Measurements from ENCODE around the gene CD9.

Gene CD9

GRCh38 chr12:6237830-6238229, 37.6 kb downstream of the CD9 start:
- no peak overlapping the region for H3K27ac ChIP-seq (ENCODE audit: low read depth, low read length)
- H3K4me1 ChIP-seq (ENCODE audit: control insufficient read depth in 1 of 2, insufficient read depth in 2 of 2, low read length in 2 of 2): peaks cover 0 to 6% of the 10 kb centered on the region in 2 experiments
- H3K14ac ChIP-seq (ENCODE audit: low read length): no peak overlapping the region
- H2BK5ac ChIP-seq (ENCODE audit: low read depth, low read length, poor library complexity): no peak overlapping the region
- no peak overlapping the region for H3K4ac ChIP-seq (ENCODE audit: low read depth, low read length)
- no peak overlapping the region for H3K4me3 ChIP-seq (ENCODE audit: low read depth, low read length)
- H3K27me3 ChIP-seq (ENCODE audit: insufficient read depth, low read length): no peaks in the 10 kb centered on the region
- no peak overlapping the region for H4K8ac ChIP-seq (ENCODE audit: low read depth, low read length)
- H3K9ac ChIP-seq (ENCODE audit: low read length): no peak overlapping the region
- H3K79me2 ChIP-seq (ENCODE audit: control insufficient read depth, insufficient read depth, low read length, poor library complexity): no peaks in the 10 kb centered on the region
- no peak overlapping the region for H3K23ac ChIP-seq (ENCODE audit: low read length)
- peaks cover 54 to 56% of the 10 kb centered on the region in 2 experiments for H3K36me3 ChIP-seq (ENCODE audit: control insufficient read depth in 1 of 2, insufficient read depth in 2 of 2, low read length in 2 of 2)
- no peak overlapping the region for H3K18ac ChIP-seq (ENCODE audit: low read length)
- no peaks in the 10 kb centered on the region for H3K9me3 ChIP-seq (ENCODE audit: insufficient read depth, low read depth, low read length)
- no peak overlapping the region for H2AK5ac ChIP-seq (ENCODE audit: low read length)
- H4K91ac ChIP-seq (ENCODE audit: low read depth, low read length): no peak overlapping the region
- no peak overlapping the region for H3K4me2 ChIP-seq (ENCODE audit: low read length)
- peaks cover 2% of the 10 kb centered on the region for H3K79me1 ChIP-seq (ENCODE audit: low read length)
- no CpG with 5 or more reads among the region's 1 CpG for WGBS (ENCODE audit: extremely low coverage, insufficient coverage, insufficient read length)
- H2BK120ac ChIP-seq (ENCODE audit: insufficient read depth, low read length, poor library complexity): no peak overlapping the region
- no peak overlapping the region for H2BK12ac ChIP-seq (ENCODE audit: low read length)
- H4K12ac ChIP-seq (ENCODE audit: low read depth, low read length): no peak overlapping the region
- no peak overlapping the region for H2AFZ ChIP-seq (ENCODE audit: insufficient read depth, low read length, poor library complexity)
- no peak for DNase-seq

GRCh38 chr12:6238875-6239274, 38.7 kb downstream of the CD9 start:
- H3K4ac ChIP-seq (ENCODE audit: low read depth, low read length): no peak overlapping the region
- H2AFZ ChIP-seq (ENCODE audit: insufficient read depth, low read length, poor library complexity): no peak overlapping the region
- no CpG with 5 or more reads among the region's 3 CpGs for WGBS (ENCODE audit: extremely low coverage, insufficient coverage, insufficient read length)
- H3K14ac ChIP-seq (ENCODE audit: low read length): no peak overlapping the region
- H4K8ac ChIP-seq (ENCODE audit: low read depth, low read length): no peak overlapping the region
- no peak overlapping the region for H2AK5ac ChIP-seq (ENCODE audit: low read length)
- no peak overlapping the region for H3K18ac ChIP-seq (ENCODE audit: low read length)
- H2BK120ac ChIP-seq (ENCODE audit: insufficient read depth, low read length, poor library complexity): no peak overlapping the region
- H3K9ac ChIP-seq (ENCODE audit: low read length): no peak overlapping the region
- peaks cover 44 to 46% of the 10 kb centered on the region in 2 experiments for H3K36me3 ChIP-seq (ENCODE audit: control insufficient read depth in 1 of 2, insufficient read depth in 2 of 2, low read length in 2 of 2)
- no peak overlapping the region for H3K4me3 ChIP-seq (ENCODE audit: low read depth, low read length)
- no peaks in the 10 kb centered on the region for H3K9me3 ChIP-seq (ENCODE audit: insufficient read depth, low read depth, low read length)
- H4K91ac ChIP-seq (ENCODE audit: low read depth, low read length): no peak overlapping the region
- peaks cover 0 to 4% of the 10 kb centered on the region in 2 experiments for H3K4me1 ChIP-seq (ENCODE audit: control insufficient read depth in 1 of 2, insufficient read depth in 2 of 2, low read length in 2 of 2)
- no peaks in the 10 kb centered on the region for H3K27me3 ChIP-seq (ENCODE audit: insufficient read depth, low read length)
- H2BK12ac ChIP-seq (ENCODE audit: low read length): no peak overlapping the region
- H2BK5ac ChIP-seq (ENCODE audit: low read depth, low read length, poor library complexity): no peak overlapping the region
- no peak overlapping the region for H3K4me2 ChIP-seq (ENCODE audit: low read length)
- H3K79me1 ChIP-seq (ENCODE audit: low read length): peaks cover 2% of the 10 kb centered on the region
- DNase-seq: no peak
- no peak overlapping the region for H3K23ac ChIP-seq (ENCODE audit: low read length)
- H4K12ac ChIP-seq (ENCODE audit: low read depth, low read length): no peak overlapping the region
- H3K27ac ChIP-seq (ENCODE audit: low read depth, low read length): no peak overlapping the region
- H3K79me2 ChIP-seq (ENCODE audit: control insufficient read depth, insufficient read depth, low read length, poor library complexity): no peaks in the 10 kb centered on the region

GRCh38 chr12:6241495-6241894, 41.3 kb downstream of the CD9 start:
- Histone ChIP-seq H2AK5ac (ENCODE audit: low read length) (no peak overlapping the region), H3K18ac (ENCODE audit: low read length) (no peak overlapping the region), H3K14ac (ENCODE audit: low read length) (no peak overlapping the region), H3K79me2 (ENCODE audit: control insufficient read depth, insufficient read depth, low read length, poor library complexity) (no peaks in the 10 kb centered on the region), H2BK120ac (ENCODE audit: insufficient read depth, low read length, poor library complexity) (peak overlapping the region; percentile 39), H4K8ac (ENCODE audit: low read depth, low read length) (no peak overlapping the region), H3K4me3 (ENCODE audit: low read depth, low read length) (no peak overlapping the region), H3K4me2 (ENCODE audit: low read length) (no peak overlapping the region), H4K91ac (ENCODE audit: low read depth, low read length) (no peak overlapping the region), H2AFZ (ENCODE audit: insufficient read depth, low read length, poor library complexity) (no peak overlapping the region), H4K12ac (ENCODE audit: low read depth, low read length) (no peak overlapping the region), H2BK5ac (ENCODE audit: low read depth, low read length, poor library complexity) (no peak overlapping the region), H3K9me3 (ENCODE audit: insufficient read depth, low read depth, low read length) (no peaks in the 10 kb centered on the region), H3K23ac (ENCODE audit: low read length) (no peak overlapping the region), H3K9ac (ENCODE audit: low read length) (no peak overlapping the region), H2BK12ac (ENCODE audit: low read length) (peak overlapping the region; percentile 52), H3K27ac (ENCODE audit: low read depth, low read length) (no peak overlapping the region), H3K36me3 (ENCODE audit: control insufficient read depth in 1 of 2, insufficient read depth in 2 of 2, low read length in 2 of 2) (peaks cover 23 to 26% of the 10 kb centered on the region in 2 experiments), H3K4ac (ENCODE audit: low read depth, low read length) (no peak overlapping the region), H3K79me1 (ENCODE audit: low read length) (peaks cover 2% of the 10 kb centered on the region), H3K27me3 (ENCODE audit: insufficient read depth, low read length) (no peaks in the 10 kb centered on the region), H3K4me1 (ENCODE audit: control insufficient read depth in 1 of 2, insufficient read depth in 2 of 2, low read length in 2 of 2) (no peaks in the 10 kb centered on the region)
- WGBS (ENCODE audit: extremely low coverage, insufficient coverage, insufficient read length): no CpG with 5 or more reads among the region's 7 CpGs
- DNase-seq: no peak

- H2AK5ac ChIP-seq (ENCODE audit: low read length): no peak overlapping the region
- peak overlapping the region; percentile 37 for H4K8ac ChIP-seq (ENCODE audit: low read depth, low read length)
- H3K4me2 ChIP-seq (ENCODE audit: low read length): no peak overlapping the region
- no peak overlapping the region for H3K27ac ChIP-seq (ENCODE audit: low read depth, low read length)
- H3K4ac ChIP-seq (ENCODE audit: low read depth, low read length): peak overlapping the region; percentile 6
- H2BK12ac ChIP-seq (ENCODE audit: low read length): peak overlapping the region; percentile 78
- no peak overlapping the region for H2AFZ ChIP-seq (ENCODE audit: insufficient read depth, low read length, poor library complexity)
- H2BK5ac ChIP-seq (ENCODE audit: low read depth, low read length, poor library complexity): peak overlapping the region; percentile 64
- H3K79me2 ChIP-seq (ENCODE audit: control insufficient read depth, insufficient read depth, low read length, poor library complexity): peaks cover 3% of the 10 kb centered on the region
- H3K27me3 ChIP-seq (ENCODE audit: insufficient read depth, low read length): no peaks in the 10 kb centered on the region
- DNase-seq: no peak
- H3K36me3 ChIP-seq (ENCODE audit: control insufficient read depth in 1 of 2, insufficient read depth in 2 of 2, low read length in 2 of 2): no peaks in the 10 kb centered on the region
- no peak overlapping the region for H3K23ac ChIP-seq (ENCODE audit: low read length)
- no peak overlapping the region for H3K18ac ChIP-seq (ENCODE audit: low read length)
- H3K79me1 ChIP-seq (ENCODE audit: low read length): peaks cover 11% of the 10 kb centered on the region
- H4K91ac ChIP-seq (ENCODE audit: low read depth, low read length): peak overlapping the region; percentile 68
- H2BK120ac ChIP-seq (ENCODE audit: insufficient read depth, low read length, poor library complexity): peak overlapping the region; percentile 55
- no peak overlapping the region for H3K14ac ChIP-seq (ENCODE audit: low read length)
- H3K9ac ChIP-seq (ENCODE audit: low read length): no peak overlapping the region
- H3K9me3 ChIP-seq (ENCODE audit: insufficient read depth, low read depth, low read length): no peaks in the 10 kb centered on the region
- H3K4me1 ChIP-seq (ENCODE audit: control insufficient read depth in 1 of 2, insufficient read depth in 2 of 2, low read length in 2 of 2): peaks cover 15 to 17% of the 10 kb centered on the region in 2 experiments
- H3K4me3 ChIP-seq (ENCODE audit: low read depth, low read length): no peak overlapping the region
- no CpG with 5 or more reads among the region's 2 CpGs for WGBS (ENCODE audit: extremely low coverage, insufficient coverage, insufficient read length)
- no peak overlapping the region for H4K12ac ChIP-seq (ENCODE audit: low read depth, low read length)
Observed at GRCh38 chr12:6249580-6249979, 49.4 kb downstream of the CD9 start.

Measured in trophoblast cell (in vitro differentiated cells and primary cell).